ENCODE results near the gene NLRP5.
"Not testable (repeated sequence)": the region's sequence is repeated elsewhere in the genome, so short reads cannot be mapped to it uniquely, and the experiment has no call there.

NLRP5 gene

DNA sequence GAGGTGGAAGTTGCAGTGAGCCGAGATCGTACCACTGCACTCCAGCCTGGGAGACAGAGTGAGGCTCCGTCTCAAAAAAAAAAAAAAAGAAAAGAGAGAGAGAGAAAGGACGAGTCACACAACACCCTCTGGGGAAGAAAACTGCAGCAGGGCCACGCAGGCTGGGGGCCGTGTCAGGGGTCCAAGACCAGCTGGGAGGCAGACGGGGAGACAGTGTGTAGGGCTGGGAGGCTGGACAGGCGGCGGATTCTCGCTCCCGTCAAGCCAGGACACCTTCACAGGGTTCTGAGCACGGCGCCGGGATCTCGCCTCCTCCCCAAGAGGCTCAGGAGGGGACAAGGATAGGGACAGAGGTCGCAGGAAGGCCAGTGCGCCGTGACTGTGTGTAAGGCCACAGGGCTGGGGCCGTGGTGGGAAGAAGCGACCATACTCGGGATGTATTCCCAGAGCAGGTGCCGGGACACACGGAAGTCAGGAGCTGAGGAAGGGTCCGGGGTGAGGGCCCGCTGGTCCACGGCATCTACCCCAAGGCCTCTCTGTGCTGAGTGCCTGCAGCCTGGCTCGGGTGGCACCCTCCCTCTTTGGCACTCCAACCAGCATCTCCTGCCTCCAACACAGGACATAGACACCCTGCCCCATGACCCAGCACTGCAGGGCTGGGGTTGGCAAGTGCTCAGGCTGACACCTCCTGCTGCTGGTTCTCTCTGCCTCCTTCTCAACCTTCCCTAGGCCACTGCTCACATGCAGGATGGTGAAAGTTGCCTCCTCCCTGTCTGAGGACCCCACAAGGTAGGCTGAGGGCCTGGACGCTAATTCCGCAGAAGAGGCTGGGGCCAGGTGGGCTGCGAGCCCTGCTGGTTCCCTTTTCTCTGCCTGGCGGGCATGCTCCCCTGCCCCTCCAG is 113.3 kb downstream of the NLRP5 start:
- no peak for DNase-seq

DNA sequence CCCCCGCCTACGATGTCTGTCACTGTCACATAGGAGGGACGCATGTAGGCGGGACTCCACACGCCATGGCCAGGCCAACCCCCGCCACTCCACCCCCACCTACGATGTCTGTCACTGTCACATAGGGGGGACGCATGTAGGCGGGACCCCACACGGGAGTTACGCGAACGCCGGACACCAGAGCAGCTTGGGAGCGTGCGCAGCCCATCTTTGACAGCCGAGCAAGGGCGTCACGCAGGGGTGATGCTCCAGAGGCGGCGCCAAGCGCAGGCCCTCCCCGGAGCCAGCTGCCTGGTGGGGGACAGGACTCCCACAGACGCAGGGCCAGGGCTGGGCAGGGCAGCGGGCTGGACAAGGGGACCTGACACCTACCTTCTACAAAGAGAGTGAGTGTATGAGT is 114.5 kb downstream of the NLRP5 start:
- no peak for DNase-seq

DNA sequence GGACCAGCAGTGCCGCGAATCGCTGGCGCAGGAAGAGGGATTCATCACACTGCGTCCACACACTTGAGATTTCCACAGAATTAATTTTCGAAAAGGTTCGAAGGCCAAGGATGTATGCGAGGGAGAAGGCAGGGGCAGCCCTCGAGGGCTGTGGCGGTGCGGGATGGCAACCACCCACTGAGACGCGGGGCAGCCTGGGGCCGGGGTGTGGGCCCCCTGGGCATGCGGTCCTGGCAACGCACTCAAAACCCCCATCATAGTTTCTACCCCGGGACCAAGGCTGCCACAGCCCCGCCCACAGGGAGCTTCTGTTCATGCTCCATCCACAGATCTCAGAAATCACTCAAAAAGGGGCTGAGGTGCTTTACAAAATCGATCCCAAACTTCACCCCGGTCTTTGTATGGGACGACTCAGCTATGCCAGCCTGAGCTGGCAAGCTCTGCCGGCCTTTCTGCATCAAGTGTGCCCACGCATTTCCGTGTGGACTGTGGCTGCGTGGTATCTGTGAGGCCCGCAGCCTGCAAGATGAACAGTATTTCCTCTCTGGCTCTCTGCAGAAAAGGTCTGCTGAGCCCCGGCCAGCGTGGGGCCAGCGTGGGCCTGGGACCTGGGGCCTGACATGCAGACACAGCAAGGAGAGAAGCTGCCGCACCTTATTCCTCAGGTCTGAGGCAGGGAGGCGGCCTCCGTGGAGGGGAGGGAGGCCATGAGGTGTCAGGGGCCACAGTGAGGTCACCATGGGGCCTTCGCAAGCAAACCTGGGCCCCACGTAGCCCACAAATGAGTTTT is 115.4 kb downstream of the NLRP5 start:
- no peak for DNase-seq

DNA sequence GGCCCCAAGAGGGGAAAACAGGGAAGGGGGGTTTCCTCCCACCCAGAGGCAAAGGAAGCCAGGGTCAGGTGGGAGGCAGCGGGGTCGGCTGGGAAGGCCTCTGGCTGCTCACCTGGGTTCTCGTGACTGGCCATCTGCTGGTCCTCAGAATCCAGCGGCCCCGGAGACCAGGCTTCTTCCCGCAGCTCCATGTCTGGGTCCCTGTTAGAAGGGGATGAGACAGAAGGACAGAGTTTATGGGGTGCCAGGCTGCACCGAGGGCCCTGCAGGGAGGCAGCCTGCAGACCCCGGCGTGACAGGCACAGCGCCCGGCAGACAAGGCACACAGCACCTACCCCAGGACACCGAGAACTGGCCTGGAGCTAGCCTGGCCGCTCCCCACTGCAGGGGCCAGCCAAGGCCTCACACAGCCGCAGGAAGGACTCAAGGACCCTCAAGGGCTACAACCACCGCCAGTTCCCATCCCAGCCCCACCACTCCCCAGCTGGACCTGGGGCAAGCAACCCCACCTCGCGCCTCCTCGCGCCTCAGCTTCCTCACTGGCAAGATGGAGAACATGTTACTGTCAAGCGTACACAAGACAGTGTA is 116.5 kb downstream of the NLRP5 start:
- no peak for DNase-seq

DNA sequence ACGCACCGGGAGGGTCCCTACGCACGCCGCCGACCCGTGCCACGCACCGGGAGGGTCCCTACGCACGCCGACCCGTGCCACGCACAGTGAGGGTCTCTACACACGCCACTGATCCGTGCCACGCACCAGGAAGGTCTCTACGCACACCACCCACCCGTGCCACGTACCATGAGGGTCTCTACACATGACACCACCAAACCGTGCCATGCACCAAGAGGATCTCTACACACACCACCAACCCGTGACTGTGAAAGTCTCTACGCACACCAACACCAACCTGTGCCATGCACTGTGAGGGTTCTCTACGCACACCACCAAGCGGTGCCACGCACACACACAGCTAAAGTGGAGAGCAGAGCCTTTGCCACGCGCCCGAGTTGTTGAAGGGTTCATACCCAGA is 117.8 kb downstream of the NLRP5 start:
- no peak for DNase-seq

DNA sequence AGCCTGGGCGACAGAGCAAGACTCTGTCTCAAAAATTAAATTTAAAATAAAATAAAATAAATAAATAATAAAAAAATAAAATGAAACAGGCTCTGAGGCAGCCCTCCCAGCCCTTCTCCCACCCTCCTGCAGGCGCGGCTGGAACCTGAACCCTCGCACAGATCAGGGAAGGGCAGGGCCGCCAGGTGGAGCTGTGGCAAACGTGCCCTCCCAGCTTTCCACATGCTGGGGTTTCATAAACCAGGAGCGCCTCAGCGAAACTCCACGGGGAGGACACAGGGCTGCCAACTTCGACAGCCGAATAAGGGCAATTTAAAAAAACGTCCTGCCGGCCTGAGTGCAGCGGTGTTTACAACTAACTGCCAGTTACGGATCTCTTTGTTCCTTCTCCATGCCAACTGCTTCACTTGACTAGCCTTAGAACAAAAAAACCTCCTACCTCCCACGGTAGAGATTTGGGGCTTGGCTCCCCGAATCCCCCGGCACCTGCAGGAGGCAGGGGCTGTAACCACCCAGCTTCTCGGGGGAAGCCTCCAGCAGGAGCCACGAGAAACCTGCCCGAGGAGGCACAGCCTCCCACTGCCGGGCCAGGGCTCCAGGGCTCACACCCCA is 118.6 kb downstream of the NLRP5 start:
- DNase-seq, result peak; percentile 81

DNA sequence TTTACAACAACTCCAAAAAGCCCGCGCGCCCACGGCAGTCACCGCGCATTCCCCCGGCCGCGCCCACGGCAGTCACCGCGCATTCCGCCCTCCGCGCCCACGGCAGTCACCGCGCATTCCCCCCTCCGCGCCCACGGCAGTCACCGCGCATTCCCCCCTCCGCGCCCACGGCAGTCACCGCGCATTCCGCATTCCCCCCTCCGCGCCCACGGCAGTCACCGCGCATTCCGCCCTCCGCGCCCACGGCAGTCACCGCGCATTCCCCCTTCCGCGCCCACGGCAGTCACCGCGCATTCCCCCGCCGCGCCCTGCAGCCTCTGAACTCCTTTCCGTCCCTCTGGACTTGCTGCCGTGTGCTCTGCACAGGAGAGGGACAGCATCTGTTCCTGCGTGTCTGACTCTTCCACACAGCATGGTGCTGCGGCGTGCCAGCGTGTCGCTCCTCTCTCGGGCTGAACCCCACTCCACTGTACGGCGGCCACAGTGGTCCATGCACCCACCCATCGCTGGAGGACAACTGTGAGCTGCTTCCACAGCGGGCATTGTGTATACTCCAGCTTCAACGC is 119.3 kb downstream of the NLRP5 start:
- not testable (repeated sequence) for DNase-seq

DNA sequence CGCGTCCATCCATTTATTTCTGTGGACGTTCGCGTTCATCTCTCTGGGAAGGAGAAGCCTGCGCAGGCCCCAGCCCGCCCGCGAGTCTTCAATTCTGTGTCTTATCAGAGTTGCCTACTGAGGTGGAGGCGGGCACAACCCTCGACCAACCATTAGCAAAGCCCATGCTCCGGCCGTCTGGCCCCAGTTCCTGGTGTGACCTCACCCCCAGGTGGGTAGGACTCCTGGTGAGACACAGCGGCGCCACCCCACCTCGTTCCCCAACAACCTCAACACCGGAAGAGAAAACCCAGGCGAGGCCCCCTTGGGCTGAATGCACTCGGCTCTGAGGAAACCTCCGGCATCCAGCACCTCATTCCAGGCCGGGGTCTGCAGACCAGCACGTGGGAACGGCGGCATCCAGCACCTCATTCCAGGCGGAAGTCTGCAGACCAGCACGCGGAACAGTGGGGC is 119.8 kb downstream of the NLRP5 start:
- no peak for DNase-seq

DNA sequence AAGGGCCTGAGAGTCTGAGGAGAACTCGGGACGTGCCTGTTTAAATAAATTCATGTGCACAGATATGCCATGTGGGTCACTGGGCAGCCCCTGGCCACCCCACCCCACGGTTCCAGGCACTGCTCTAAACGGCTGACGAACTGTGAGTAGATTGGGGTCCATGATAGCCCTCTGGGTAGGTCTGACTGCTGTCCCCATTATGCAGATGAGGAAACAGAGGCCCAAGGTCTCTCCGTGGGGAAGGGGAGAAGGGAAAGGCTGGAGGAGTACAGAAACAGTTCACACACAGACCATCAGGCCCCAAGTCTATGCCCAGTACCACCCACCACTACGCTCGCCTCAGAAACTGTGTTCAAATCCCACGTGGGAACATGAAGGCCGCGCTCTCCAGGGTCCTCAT is 120.4 kb downstream of the NLRP5 start:
- no peak for DNase-seq

DNA sequence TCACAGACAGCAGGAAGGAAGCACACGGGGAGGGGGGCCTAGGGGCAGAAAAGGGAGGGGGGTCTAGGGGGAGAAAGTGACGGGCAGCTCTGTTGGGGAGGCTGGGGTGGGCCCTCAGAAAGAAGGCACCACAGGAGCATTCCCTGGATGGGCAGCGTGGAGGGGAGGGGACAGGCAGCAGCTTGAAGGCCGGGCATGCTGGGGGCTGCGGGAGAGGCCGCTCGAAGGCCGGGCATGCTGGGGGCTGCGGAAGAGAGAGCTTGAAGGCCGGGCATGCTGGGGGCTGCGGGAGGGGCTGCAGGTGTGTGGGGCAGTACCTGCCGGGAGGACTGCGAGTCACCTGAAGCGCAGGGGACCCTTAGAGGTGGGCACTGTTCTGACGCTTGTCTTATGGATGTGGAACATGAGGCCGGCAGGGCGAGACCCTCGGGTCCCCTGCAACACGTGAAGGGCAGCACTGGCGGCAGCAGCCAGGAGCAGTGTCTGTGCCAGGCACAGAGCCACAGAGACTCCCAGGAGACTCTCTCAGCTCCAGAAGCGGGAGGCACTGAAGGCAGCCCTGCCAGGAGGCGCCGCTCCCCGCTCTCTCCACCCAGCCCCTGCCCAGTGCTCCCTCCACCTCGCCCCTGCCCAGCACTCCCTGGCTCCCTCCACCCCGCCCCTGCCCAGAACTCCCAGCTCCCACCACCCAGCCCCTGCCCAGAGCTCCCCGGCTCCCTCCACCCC is 121.2 kb downstream of the NLRP5 start:
- no peak for DNase-seq

DNA sequence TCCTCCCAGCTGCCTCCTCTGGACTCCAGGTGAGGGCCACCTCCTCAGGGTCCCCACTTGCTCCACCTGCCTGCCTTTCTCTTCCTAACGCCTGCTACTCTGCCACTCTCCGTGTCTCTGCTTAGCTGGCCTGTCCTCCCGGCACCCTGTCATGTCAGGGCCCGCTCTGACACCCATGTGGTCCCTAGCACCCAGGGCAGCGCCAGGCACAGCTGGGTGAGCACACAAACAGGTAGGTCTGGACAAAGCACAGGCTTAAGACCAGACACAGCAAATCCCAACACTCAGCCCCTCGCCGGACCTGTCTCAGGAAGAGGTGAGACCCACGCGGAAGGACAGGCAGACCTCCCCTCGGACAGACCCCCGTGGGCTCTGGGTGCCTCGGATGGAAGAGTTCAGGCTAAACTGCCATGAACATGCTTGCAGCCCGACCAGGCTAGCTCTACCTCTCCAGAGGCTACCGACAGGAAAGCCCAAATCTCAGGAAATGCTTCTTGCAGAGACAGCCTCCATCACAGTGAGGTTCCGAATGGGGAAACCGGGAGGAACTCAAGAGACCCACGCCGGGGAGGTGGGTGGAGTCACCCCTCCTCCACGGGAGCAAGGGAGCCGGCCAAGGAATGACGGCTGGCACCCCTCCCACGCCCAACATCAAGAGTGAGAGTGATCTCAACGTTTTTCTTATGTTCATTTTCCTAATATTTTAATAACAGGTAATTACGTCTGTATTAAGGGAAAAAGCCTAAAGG is 122.0 kb downstream of the NLRP5 start:
- DNase-seq, result no peak

DNA sequence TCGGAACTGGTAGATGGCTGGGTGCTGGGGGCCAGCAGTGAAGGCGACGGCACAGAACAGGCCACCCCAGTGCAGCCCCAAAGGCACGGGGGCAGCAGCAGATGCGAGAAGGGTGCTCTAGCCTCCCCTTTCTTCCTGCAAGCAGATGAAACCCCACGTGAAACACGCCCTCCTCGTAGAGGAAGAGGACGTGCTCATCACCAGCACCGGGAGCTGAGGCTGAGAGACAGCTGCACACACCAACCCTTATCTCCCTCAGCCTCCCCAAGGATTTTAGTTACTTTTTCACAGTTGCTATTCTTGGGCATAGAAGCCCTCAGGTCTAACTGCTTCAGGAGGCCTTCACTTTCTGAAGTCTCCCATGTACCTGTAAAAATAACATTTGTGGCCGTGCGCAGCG is 122.7 kb downstream of the NLRP5 start:
- no peak for DNase-seq

DNA sequence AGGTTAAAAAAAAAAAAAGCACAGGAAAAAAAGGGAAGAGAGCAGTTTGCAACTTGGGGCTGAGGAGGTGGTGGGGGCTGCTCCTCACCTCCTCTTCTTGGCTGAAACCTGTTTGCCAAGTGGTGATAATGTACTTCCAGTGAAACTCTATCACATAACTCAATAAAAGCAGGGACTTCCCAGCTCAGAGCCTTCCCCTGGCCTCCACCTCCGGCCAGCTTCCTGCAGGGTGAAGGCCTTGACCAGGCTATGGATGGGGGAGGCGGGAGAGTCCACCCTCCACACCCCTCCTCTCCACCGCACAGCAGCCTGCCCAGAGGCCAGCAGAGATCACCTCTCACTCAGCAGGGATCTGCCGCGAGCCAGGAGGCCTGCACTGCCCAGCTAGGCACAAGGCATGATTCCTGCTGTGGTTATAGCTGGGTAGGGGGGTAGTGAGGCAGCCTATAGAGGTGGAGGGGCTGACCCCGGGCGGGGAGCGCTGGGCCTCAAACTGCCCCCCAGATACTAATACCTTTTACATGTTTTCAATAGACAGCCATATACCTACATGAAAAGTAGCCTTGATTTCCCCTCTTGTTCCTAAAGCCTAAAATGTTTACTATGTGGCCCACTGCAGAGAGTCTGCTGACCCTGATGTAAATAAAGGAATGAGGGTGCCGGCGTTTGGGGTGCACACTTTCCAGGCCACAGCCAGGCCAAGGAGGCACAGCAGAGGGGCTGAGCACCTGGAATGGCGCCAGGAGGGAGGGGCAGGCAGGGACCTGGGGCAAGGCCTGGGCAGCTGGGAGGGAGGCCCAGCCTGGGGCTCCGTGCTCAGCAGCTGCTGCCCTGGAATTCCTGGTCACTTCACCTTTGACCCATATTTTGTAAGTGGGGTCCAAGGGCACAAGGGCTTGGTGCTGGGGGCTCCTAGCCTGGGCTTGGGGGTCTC is 124.2 kb downstream of the NLRP5 start:
- peak; percentile 22 for DNase-seq

Data from DMS53 (cell line).